Pons (tissue), 1 donor: Measurements from ENCODE around the gene SURF1.
"Not testable (repeated sequence)": the region's sequence is repeated elsewhere in the genome, so short reads cannot be mapped to it uniquely, and the experiment has no call there.

Source experiments
- DNase-seq: peaks from one replicate; pipeline ENCODE4 v3.0.0-alpha.2; 2016; ENCODE audit warnings: low spot score

SURF1 gene

DNA sequence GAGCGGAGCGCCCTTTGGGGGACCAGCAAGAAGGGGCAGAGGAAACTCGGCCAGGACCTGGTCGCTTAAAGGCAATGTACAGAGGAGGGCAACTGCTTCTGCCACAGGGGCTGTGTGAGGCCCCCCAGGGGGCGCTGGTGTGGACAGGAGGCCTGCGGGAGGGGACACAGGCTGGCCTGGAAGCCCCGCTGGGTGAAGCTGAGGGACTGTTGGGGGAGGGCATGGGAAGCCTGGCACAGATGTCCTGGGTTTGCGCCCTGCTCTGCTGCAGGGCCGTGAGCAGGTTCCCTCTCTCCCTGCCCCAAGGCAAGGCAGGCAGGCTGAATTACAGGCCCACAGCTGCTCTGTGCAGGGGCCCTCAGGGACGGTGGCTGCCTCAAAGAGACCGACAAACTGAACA, 13.7 kb downstream of the SURF1 start:
- DNase-seq, result no peak

DNA sequence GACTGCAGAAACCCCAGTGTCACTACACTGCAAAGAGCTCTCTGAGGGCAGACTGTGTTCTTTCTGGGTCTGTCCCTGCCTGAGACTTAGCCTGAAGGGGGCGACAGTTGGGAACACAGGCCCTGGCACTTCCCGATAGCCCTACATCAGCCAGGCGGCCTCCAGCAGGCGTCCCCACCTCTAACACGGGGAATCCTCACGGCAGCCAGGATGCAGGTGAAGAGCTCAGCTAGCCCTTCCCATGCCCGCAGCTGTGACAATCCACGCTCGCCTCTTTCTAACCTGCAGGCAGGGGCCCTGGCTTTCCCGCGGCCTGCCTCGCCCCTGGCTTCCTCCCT, 14.2 kb downstream of the SURF1 start:
- no peak for DNase-seq

DNA sequence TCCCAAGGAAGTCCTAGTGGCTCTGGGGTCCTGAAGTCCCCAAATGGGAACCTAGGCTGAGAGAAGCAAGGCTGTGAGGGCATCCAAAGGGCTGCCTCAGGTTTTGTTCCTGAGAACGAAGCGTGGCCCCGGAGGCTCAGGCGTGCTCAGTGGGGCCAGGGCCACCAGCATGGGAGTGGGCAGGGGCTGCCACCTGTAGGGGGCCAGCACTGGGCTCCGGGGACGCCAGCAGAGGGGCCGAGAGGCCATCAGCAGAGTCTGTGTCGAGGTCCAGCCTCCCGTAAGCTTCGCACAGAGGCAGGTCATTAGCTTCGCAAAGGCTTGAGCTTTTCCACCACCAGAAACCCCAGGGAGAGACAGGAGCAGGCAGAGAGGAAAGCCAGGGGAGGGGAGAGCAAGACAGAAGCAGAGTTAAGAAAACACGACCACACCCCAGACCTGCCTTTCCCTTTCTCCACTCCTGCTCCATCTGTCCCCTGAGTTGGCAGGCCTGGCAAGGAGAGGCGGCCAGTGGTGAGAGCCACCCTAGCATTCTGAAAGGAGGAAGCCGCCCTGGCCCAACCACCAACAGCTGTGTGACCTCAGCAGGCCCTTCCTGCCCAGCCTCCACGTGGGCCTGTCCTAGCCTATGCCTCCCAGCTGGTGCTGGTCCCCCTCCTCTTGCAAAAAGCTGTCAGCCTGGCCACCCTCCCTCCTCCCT, 14.8 kb downstream of the SURF1 start:
- DNase-seq, result no peak

DNA sequence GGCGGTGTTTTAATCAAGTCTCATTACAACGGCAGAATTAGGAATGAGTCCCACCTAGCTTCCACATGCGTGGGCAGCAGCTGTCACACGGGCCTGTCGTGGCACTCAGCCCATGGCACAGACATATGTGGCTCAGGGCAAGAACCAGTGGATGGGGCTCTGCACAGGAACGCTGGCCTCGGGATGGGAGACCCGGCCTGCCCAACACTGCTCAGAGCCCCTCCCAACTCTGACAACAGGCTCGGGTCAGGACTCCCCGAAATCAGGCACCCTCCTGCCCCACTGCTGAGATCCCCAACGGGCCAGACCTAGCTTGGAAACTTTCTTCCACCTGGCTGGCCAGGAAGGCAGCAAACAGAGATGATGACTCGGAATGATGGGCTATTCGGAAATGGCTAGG, 15.4 kb downstream of the SURF1 start:
- DNase-seq, result no peak

DNA sequence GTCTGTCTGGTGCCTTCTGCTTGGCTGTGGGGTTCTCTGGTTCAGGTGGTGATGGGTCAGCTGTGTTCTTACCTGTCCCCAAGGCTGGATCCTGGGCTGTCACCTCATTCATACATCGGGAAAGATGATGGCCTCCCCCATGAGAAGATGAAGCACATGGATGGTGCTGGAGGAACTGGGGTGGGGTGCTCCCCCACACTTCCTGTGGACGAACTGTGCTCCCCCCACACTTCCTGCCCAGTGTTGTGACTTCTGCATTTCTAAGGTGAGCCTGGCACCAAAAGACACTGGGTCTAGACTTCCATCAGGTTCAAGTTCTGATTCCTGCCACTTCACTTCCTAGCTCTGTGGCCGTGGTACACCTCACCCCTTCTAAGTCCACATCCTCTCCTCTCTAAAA, 16.0 kb downstream of the SURF1 start:
- no peak for DNase-seq

DNA sequence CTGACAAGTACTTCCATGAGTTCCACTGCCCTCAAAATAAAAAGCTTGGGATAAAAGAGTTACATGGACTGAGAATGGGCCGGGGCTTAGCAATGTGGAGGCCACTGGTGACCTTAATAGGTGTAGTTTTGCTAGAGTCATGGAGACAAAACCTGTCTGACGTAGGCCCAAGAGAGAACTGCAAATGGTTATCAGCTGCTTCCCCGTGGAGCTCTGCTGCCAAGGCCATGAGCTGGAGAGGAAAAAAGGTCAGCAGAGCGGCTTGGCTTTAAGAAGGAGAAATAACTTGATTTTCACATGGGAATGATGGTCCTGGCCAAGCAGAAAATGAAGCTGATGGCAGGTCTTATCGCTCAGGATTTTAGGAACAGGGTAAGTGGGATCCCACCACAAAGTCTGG, 16.6 kb downstream of the SURF1 start:
- no peak for DNase-seq

DNA sequence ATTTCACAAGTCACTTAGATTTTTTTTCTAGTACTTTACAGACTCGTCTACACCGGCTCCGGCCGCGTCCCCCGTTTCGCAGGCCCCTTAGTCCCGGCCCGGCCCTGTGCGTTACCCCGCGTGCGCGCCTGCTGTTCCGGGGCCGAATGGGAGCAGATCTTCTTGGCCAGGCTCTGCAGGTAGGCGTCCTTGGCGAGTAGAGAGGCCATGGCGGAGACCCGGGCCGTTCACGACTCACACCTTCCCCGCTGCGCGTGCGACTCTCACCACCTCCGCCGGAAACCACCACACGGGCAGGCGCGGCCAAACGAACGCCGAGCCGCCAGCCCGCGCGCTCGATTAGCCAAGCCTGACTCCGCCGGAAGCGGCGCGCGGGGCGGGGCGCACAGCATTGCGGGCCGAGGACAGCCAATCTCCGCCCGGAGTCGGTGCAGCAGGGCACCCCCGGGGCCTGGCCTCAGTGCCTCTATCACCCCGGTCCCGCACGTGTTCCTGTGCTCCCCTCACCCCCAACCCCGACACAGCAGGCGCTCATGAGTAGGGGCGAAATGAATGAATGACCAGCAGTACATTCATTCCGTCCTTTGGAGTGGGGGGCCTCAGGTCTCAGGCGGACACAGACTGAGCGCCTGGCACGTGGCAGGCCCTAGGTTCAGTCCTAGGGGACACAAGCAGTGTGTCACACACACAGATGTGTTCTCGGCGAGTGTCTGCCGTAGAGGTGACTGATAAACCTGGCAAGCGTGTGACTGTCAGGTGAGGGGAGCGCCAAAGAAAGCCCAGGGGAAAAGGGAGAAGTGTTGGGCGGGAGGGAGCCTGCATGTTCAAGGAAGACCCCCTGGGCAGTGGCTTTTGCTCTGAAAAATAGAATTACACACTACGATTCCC, 20.1 kb downstream of the SURF1 start, which contains the start of gene SURF6:
SURF6 (minus strand) TSS at position 265 of the 888 bp plus-strand sequence; CDS start at position 209, 56 bp downstream.
- DNase-seq, result peak; percentile 81

DNA sequence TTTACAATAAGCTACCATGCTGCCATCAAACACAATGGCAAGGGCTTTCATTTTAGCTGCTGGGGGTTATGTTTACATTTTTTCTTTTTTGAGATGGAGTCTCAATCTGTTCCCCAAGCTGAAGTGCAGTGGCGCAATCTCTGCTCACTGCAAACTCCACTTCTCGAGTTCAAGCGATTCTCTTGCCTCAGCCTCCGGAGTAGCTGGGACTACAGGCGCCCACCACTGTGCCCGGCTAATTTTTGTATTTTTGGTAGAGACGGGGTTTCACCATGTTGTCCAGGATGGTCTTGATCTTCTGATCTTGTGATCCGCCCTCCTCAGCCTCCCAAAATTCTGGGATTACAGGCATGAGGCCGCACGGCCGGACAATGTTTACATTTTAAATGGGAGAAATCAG, 21.4 kb downstream of the SURF1 start:
- DNase-seq, result not testable (repeated sequence)

DNA sequence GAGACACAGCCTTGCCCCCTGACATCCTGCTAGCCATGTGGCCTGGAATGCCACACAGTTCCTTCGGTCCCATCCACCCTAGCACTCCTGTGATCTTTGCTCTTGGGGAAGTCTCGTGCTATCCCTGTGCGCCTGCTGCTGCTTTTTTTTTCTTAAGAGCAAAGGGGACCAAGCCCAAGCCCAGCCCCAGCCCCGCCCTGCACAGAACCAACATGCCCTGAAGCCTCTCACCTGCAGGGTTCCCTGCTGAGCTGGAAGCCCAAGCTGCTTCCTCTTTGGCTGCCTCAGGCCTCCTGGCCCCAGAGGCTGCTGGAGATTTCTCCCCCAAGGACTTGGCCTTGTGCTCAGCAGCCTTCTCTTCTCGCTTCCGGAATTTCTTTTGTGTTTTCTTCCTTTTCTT, 22.1 kb downstream of the SURF1 start:
- DNase-seq, result no peak

DNA sequence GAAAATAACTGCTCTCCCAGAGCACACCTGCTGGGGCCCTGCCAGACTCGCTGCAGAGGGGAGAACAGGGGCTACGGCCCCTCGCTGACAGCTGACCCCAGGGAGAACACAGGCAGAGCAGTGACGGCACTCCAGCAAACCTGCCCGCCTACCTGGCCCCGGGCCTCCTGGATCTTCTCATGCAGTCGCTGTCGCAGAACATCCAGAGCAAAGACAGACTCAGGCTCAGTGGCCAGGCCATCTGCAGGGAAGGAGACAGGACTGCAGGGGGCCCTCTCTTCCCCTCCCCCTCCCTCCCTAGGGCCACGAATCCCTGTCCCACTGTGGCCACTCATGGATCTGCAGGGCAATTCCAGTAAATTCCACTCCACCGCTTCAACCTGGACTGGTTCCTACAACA, 22.7 kb downstream of the SURF1 start:
- no peak for DNase-seq

DNA sequence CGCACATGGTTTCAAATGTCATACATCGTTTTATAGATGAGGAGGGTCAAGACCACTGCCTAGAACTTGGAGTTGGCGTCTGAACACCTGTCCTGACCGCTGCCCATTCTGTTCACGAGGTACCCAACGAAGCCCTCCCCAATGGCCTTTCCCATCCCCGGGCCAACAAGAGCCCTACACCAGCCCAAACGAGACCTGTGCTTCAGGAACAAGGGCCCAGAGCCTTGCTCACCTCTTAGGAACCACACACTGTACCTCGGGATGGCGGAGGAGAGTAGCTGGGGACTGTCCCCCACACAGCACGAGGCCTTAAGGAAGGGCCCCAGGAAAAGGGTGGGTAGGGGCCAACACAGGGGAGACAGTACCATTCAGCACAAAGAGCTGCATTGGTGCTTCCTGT, 23.3 kb downstream of the SURF1 start:
- no peak for DNase-seq

DNA sequence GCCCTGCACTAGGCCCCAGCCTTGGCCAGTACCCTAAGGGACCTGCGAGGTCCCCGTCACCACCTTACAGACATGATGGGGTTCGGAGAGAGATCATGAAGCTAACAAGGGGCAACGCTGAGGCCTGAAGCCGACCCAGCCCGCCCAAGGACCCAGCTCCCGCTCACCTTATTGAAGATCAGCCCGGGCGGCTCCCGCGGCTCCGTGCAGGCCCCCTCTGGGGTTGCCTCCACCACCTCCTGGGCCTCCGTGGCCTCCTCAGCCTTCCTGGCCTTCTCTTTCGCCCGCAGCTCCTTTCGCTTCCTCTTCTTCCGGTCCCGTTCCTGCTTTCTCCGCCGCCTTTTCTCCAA, 23.9 kb downstream of the SURF1 start:
- no peak for DNase-seq

DNA sequence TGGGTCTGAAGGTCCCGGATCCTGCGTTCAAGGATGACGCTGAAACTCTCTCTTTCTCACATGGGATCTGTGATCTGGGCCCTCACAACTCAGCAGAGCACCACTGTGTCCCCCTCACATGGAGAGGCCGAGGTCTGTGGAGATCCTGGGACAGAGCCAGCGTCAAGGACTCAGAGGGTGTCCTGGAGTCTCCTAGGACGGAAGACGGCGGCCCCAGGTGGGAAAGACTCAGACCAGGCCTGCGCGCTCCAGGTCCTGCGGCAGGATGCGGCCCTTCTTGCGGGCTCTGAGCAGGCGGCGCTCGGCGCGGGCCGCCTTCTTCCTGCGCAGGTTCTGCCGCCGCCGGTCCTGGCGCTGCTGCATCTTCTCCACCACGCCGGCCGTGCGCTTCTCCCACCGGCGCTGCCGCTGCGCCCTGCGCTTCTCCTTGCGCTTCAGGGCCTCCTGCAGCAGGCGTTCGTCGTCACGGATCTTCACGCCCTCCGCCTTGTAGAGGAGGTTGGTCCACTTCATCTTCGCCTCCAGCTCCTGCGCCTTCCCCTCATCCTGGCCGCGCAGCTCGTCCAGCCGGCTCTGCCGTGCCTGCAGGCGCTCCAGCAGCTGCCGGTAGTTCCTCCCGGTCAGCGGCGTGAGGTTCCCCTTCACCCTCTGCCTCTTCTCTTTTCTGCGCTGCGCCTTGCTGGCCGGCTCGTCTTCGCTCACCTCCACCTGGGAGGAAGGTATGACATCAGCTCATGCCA, 24.5 kb downstream of the SURF1 start:
- DNase-seq, result no peak

DNA sequence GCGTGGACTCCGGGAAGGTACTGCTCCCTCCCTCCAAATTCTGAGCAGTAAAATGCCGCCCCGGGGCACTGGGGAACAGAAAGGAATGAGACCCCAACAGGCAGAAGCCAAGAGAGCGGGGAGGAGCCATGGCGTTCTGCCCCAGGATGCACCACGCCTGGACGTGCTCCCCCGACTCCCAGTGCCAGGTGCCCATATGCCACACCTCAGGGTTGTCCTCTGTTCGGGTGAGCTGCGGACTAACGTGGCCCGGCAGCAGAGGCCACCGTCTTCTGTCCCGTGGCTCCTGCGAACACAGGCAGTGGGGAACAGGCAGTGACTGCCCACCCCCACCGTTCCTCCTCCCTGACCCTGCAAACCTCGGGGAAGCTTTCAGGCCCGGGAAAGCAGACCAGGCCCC, 25.1 kb downstream of the SURF1 start:
- no peak for DNase-seq

DNA sequence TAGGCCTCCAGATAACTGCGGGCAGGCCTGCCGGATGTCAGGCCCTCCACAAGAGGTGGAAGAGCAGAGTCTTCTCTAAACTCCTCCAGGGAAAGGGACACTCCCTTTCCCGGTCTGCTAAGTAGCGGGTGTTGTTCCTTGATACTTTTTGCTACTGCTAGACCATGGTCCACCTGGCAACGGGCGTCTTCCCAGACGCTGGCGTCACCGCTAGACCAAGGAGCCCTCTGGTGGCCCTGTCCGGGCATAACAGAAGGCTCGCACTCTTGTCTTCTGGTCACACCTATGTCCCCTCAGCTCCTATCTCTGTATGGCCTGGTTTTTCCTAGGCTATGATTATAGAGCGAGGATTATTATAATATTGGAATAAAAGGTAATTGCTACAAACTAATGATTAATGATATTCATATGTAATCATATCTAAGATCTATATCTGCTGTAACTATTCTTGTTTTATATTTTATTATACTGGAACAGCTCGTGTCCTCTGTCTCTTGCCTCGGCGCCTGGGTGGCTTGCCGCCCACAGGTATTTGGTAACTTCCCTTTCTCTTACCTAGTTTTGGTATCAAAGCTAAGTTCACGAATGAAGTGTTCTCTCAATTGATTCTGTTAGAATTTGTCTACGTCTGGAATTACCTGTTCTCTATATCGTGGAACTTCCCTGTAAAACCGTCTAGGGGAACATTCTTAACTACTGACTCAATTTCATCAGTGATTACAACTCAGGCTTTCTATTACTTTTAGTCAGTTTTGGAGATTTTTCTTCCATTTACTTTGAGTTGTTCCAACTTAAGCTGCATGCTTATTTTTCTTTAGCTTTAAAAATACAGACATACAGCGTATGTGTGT, 26.8 kb downstream of the SURF1 start:
- not testable (repeated sequence) for DNase-seq

DNA sequence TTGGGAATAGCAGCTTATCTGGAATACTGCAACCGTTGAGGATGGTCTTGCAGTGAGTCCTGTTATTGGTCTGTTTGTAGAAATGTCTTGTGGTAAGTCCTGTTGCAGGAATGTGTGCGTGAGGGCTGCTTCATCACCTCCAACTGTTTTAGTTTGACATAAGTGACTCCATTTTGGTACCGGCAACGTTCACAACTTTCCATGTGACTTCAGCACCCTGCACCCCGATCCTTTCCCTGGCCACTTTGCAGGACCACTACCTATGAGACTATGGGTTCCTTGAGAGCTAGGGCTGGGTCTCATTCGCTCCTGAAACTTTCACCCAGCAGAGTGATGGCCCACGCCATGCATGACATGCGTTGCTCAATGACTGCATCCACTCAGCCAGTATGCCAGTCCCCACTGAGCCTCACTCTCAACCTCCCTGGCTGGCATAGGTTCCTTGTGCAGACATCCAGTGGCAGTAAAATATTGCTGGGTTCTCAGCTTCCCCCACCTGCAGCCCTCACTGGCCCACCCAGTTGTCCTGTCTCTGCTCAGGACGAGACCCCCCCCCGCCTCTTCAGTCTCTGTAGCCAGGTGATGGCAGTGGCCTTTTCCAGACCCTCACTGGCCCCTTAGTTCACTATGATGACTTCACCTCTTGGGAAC, 28.3 kb downstream of the SURF1 start:
- DNase-seq, result no peak

DNA sequence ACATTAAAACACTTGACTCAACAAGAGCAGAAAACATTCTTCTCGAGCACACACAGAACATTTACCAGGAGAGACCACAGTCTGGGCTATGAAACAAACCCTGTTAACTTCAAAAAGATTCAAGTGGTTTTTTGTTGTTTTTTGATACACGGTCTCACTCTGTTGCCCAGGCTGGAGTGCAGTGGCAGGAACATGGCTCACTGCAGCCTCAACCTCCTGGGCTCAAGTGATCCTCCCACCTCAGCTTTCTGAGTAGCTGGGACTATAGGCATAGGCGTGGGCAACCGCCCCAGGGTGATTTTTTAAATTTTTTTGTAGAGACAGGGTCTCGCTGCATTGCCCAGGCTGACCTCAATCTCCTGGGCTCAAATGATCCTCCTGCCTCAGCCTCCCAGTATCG, 29.3 kb downstream of the SURF1 start:
- not testable (repeated sequence) for DNase-seq

DNA sequence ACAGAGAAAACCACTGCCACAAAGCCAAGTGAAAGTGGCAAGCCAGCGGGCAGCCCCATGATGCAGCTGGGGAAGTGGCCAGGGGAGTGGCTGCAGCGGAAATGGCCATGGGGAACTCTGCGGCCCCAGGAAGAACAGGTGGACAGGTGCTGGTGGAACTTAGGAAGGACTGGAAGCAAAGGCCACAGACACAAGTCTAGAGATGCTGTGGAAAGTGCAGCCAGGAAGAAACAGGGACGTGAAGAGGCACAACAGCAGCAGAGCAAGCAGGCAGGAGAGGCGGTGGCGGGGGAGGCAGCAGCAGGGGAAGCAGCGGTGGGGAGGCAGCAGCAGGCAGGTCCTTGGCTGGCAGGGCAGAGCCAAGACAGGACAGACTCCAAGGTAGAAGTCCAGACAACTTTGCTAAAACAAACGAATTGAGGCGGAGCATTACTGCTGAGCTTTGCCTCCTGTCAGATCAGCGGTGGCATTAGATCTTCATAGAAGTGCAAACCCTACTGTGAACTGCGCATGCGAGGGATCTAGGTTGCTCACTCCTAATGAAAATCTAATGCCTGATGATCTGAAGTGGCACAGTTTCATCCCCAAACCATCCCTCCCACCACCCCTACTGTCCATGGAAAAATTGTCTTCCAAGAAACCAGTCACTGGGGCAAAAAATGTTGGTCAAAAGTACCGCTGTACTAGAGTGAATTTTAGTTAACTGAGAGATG, 32.1 kb downstream of the SURF1 start:
- no peak for DNase-seq

DNA sequence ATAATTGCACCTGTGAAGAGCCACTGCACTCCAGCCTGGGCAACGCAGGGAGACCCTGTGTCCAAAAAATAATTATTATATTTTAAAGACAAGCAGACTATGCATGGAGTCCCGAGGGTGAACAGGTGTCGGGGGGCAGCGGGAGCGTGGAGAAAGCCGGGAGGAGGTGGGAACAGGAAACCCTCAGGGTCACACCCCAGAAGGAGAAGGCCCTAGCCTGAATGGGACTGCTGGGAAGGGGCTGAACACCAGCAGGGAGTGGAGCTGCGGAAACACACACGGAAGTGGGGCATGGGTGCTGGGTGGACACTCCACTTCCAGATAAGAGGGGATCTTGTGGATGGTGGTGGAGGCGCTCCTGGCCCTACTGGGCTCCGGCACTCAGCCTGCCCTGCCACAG, 33.1 kb downstream of the SURF1 start:
- DNase-seq, result no peak

DNA sequence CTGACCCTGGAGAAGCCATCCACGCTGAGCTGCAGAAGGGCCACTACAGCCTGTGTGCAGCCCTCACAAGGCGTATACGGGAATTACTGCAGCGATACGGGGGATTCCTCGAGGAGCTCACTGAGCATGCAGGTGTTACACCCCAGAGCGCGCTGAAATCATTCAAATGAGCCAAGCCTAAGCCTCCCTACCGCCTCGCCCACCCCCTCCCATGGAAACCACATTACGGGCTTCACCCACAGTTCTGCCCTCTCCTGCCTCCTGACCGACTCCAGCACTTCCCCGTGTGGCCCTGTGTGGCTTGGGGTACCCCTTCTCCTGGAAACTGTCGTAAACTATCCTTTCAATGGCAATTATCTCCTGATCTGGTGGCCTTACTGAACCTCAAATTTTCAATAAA, 33.6 kb downstream of the SURF1 start:
- no peak for DNase-seq

DNA sequence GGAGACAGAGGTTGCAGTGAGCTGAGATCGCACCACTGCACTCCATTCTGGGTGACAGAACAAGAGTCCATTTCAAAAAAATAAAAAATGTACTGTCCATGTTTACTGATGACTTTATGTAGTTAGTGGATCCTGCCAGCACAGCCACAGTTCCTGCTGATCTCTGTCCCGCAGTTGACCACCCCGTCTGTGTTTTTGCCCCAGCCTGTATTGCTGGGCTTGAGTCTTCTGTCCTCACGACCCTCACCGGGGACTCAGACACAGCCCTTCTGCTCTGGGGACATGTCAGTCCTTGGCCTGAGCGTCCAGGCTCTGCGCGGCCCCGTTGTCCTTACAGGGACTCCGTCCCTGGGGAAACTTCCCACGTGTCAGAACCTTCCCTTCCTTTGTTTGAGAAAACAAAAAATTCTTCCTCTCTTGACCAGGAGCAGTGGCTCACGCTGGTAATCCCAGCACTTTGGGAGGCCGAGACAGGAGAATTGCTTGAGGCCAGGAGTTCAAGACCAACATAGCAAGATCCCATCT, 34.8 kb downstream of the SURF1 start:
- no peak for DNase-seq
